CD4-positive, alpha-beta T cell treated with Interleukin-2 at 100 ng/mL for 4 hours (primary cell): Measurements from ENCODE around the gene RBM15B.

Experiments used
- DNase-seq: peaks from one replicate; pipeline ENCODE4 v3.0.0-alpha.2; 2020; ENCODE audit warnings: low spot score

Gene RBM15B

DNA sequence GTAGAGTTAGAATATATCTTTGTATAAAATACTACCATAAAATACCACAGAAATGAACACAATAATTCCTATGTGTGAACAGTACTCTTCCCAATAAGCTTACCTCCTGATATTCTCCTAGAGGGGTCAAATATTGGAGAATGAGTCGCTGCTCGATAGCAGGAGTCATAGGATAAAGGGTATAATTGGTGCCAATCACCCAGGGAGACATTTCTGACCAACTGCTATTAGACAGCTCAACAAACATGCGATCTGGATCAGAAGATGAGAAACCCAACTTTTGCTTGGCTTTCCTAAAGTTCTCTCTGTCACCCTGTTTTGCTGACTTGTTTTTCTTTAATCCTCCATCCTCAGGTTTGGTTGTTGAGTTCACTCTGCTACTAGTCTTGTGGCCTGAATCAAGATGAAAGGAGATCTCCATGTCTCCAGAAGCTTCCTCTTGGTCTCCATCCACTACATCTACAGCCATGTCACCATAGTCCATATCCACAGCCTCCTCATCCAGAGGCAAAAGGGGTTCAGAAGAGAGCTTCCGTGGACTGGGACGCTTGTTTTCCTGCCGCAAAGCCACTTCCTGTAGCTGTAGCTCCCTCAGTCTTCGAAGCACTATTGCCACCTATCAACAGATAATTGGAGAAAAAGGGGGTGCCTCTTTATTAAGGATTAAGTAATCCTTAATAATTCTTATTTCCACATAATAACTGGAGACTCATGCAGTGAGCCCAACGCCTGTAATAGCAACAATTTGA is 50.4 kb downstream of the RBM15B start:
- DNase-seq = no peak

DNA sequence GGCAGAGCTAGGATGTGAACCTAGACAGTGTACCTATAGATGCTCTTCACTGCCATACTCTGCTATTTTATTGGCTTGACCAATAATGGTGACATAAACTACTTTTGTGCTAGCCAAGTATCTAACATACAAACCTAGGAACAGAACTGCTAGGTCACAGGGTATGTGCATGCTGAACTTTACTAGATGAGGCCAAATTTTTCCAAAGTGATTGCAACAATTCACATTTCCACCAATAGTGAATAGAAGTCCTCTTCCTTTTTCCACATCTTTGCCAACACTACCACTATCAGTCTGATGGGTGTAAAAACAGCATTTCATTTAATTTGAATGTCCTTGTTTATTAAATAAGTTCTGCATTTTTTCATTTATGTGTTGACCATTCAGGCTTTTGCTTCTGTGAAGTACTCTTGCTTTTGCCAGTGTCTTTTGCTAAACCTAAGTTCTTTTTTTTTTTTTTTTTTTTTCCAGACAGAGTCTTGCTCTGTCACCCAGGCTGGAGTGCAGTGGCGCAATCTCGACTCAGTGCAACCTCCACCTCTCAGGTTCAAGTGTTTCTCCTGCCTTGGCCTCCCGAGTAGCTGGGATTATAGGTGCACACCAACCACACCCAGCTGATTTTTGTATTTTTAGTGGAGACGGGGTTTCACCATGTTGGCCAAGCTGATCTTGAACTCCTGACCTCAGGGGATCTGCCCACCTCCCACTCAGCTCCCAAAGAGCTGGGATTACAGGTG is 54.6 kb downstream of the RBM15B start:
- no peak for DNase-seq
